ENCODE measurements around the gene NFKBIL1. TPM values are rescaled to one million over a fixed set of nuclear protein-coding genes. Genes with fewer than 3 reads are reported as not detected.
"Not testable (repeated sequence)": the region's sequence is repeated elsewhere in the genome, so short reads cannot be mapped to it uniquely, and the experiment has no call there.

NFKBIL1 gene, protein sequence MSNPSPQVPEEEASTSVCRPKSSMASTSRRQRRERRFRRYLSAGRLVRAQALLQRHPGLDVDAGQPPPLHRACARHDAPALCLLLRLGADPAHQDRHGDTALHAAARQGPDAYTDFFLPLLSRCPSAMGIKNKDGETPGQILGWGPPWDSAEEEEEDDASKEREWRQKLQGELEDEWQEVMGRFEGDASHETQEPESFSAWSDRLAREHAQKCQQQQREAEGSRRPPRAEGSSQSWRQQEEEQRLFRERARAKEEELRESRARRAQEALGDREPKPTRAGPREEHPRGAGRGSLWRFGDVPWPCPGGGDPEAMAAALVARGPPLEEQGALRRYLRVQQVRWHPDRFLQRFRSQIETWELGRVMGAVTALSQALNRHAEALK
- 19.8 and 24.9 TPM in 2 replicates for total RNA-seq (2014; rRNA removed; shearing (Covaris generic))

GRCh38 chr6:31546958-31547726 is at the start of gene NFKBIL1:
NFKBIL1 (plus strand) TSS chr6:31547608; CDS start chr6:31547695, 87 bp downstream.
- in situ Hi-C loops (cut with HindIII; ENCODE audit: low sequenced_read_pairs), result no loop called here

GRCh38 chr6:31498748-31499147 is 48.7 kb upstream of the NFKBIL1 start:
- peak; percentile 37 for DNase-seq (ENCODE audit: low spot score)
- in situ Hi-C loops (cut with HindIII; ENCODE audit: low sequenced_read_pairs), result no loop called here

More at GRCh38 chr6:31546958-31547726, at the start of gene NFKBIL1:
- DNase-seq (ENCODE audit: low spot score), result peak; percentile 99

DNA sequence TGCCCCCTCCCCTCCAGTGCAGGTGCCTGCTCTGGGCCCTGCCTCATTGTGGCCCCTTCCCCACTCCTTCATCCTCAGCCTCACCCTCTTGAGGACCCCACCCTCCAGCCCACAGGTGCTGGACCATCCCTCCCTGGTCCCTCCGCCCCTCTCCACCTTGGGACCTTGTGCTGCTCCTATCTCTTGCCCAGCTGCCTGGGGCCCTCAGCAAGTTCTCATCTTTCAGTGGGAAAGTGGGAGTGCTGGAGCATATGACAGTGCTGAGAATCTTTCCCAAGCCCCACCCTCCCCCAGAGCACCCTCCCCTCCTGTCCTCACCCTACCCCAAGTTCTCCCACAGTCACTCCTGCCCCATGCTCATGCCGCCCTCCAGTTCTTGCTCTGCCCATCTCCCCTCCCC is 47.8 kb upstream of the NFKBIL1 start:
- in situ Hi-C loops (cut with HindIII; ENCODE audit: low sequenced_read_pairs); DNase-seq (ENCODE audit: low spot score): not testable (repeated sequence)

- no peak for DNase-seq (ENCODE audit: low spot score)
- in situ Hi-C loops (cut with HindIII; ENCODE audit: low sequenced_read_pairs), result no loop called here
These were observed 44.8 kb upstream of the NFKBIL1 start for GRCh38 chr6:31502586-31502985.

DNA sequence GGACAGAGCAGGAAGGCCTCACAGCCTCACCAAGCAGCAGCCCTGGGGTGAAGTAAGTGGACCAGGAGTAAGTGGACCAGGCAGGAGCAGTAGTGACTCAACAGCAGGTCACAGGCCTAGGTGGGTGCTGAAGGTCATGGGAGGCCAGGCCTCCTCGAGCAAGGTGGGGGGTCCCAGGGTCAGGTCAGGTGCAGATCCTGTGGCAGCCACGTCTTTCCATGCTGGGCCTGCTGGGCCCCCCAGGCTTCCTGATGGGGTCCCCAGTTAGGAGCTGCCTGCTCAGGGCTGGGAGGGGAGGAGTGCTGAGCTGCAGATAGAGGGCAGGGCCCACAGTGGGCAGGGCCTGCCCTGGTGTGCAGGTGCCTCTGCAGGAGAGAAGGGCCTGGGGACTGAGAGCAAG is 38.4 kb upstream of the NFKBIL1 start:
- DNase-seq (ENCODE audit: low spot score); in situ Hi-C loops (cut with HindIII; ENCODE audit: low sequenced_read_pairs): not testable (repeated sequence)

DNA sequence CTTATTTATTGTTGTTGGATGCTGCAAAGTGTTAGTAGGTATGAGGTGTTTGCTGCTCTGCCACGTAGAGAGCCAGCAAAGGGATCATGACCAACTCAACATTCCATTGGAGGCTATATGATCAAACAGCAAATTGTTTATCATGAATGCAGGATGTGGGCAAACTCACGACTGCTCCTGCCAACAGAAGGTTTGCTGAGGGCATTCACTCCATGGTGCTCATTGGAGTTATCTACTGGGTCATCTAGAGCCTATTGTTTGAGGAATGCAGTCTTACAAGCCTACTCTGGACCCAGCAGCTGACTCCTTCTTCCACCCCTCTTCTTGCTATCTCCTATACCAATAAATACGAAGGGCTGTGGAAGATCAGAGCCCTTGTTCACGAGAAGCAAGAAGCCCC is 37.4 kb upstream of the NFKBIL1 start:
- no peak for DNase-seq (ENCODE audit: low spot score)
- in situ Hi-C loops (cut with HindIII; ENCODE audit: low sequenced_read_pairs), result no loop called here

- in situ Hi-C loops (cut with HindIII; ENCODE audit: low sequenced_read_pairs), result no loop called here
- no peak for DNase-seq (ENCODE audit: low spot score)
These were observed 33.8 kb upstream of the NFKBIL1 start for GRCh38 chr6:31513456-31514165.

- in situ Hi-C loops (cut with HindIII; ENCODE audit: low sequenced_read_pairs), result no loop called here
- no peak for DNase-seq (ENCODE audit: low spot score)
These were observed 25.6 kb upstream of the NFKBIL1 start for GRCh38 chr6:31521835-31522234.

GRCh38 chr6:31525553-31525931 is 21.9 kb upstream of the NFKBIL1 start:
- no peak for DNase-seq (ENCODE audit: low spot score)
- in situ Hi-C loops (cut with HindIII; ENCODE audit: low sequenced_read_pairs), result no loop called here

DNA sequence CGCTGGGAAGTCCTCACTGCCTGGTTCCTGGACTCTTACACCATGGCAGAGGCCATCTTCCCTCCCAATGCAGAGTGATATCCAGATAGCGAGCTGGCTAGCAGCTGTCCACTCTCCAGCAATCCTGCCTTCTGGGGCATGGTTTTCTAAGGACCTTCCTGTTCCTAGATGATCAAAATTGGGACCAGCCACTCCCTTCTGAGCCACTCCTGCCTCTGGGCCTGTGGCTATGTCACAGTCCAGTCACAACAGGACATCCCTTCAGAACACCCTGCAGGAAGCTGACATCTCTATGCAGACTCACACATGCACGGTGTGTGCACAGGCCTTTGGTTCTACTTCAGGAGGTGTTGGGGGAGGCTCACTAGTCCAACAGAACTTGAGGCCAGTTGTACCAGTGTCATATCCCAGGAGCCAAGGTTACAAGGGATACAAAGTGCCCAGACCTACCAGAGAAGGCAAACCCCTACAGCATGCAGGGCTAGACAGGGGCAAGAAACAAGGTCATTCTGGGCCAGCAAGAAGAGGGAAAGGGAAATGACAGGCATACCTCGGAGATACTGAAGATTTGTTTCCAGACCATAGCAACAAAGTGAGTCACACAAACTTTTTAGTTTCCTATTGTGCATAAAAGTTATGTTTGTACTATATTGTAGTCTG is 21.3 kb upstream of the NFKBIL1 start:
- in situ Hi-C loops (cut with HindIII; ENCODE audit: low sequenced_read_pairs), result no loop called here

GRCh38 chr6:31528307-31528777 is 19.1 kb upstream of the NFKBIL1 start:
- DNase-seq (ENCODE audit: low spot score), result no peak
- in situ Hi-C loops (cut with HindIII; ENCODE audit: low sequenced_read_pairs), result no loop called here

More for the DNA sequence above, 21.3 kb upstream of the NFKBIL1 start:
- DNase-seq (ENCODE audit: low spot score), result no peak

DNA sequence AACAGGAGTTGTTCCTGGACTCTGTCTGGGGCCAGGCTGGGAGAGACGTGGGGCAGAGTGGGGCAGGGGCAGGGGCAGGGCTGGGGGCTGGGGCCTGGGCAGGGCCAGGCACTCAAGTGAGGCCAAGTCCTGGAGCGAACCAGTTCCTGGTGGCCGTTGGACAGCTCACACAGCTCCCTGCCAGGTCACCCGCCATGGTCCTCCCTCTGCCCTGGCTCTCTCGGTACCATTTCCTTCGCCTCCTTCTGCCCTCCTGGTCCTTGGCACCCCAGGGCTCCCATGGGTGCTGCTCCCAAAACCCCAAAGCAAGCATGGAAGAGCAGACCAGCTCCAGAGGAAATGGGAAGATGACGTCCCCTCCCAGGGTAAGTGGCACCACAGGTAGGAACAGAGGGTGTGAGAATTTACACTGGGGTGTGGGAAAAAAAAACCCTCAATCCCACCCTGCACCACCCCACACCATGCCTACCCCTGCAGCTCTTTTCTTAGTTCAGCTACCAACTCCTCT is 18.5 kb upstream of the NFKBIL1 start, which contains the start of gene MCCD1:
MCCD1 (plus strand) TSS at position 142 of the 508 bp plus-strand sequence; CDS start at position 195, 53 bp downstream.
- DNase-seq (ENCODE audit: low spot score), result no peak
- in situ Hi-C loops (cut with HindIII; ENCODE audit: low sequenced_read_pairs), result no loop called here

DNA sequence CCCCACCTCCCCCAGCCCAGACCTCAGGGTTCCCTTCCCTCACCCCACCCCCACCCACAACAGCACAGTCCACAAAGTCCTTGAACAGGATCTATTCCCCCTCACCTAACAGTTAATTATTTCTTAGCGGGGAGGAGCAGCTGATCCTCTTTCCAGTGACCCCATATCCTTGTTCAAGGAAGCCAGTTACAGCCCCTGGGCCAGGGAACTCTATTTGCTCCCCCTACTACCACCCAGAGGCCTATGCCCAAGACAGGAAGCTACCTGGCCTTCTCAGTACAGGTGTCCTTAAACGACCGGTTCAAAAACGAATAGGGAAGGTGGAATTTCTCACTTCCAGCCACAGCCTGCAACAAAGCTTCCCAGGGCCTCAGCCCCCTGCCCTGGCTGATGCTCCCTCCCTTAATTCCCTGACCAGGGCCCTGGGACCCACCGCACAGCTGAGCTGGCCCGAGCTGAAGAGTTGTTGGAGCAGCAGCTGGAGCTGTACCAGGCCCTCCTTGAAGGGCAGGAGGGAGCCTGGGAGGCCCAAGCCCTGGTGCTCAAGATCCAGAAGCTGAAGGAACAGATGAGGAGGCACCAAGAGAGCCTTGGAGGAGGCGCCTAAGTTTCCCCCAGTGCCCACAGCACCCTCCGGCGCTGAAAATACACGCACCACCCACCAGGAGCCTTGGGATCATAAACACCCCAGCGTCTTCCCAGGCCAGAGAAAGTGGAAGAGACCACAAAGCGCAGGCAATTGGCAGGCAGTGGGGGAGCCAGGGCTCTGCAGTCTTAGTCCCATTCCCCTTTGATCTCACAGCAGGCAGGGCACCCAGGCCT is 17.9 kb upstream of the NFKBIL1 start:
- in situ Hi-C loops (cut with HindIII; ENCODE audit: low sequenced_read_pairs), result no loop called here
- no peak for DNase-seq (ENCODE audit: low spot score)

DNA sequence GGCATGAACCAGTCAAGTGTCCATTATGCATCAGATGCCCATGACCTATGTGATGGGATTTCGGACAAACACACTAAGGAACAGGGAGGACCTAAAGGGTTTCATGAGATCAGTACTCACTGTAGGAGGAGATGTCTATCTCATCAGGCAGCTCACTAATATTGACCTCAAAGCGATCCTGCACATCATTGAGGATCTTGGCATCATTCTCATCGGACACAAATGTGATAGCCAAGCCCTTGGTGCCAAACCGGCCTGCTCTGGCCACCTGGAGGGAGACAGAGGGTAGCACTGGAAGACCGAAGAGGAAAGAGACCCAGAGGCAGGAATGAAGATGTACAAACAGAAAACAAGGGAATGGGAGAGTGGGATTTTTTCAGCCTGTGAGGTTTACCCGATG is 16.7 kb upstream of the NFKBIL1 start:
- no peak for DNase-seq (ENCODE audit: low spot score)
- in situ Hi-C loops (cut with HindIII; ENCODE audit: low sequenced_read_pairs), result no loop called here

GRCh38 chr6:31531162-31531561 is 16.2 kb upstream of the NFKBIL1 start:
- no peak for DNase-seq (ENCODE audit: low spot score)
- in situ Hi-C loops (cut with HindIII; ENCODE audit: low sequenced_read_pairs), result no loop called here

DNA sequence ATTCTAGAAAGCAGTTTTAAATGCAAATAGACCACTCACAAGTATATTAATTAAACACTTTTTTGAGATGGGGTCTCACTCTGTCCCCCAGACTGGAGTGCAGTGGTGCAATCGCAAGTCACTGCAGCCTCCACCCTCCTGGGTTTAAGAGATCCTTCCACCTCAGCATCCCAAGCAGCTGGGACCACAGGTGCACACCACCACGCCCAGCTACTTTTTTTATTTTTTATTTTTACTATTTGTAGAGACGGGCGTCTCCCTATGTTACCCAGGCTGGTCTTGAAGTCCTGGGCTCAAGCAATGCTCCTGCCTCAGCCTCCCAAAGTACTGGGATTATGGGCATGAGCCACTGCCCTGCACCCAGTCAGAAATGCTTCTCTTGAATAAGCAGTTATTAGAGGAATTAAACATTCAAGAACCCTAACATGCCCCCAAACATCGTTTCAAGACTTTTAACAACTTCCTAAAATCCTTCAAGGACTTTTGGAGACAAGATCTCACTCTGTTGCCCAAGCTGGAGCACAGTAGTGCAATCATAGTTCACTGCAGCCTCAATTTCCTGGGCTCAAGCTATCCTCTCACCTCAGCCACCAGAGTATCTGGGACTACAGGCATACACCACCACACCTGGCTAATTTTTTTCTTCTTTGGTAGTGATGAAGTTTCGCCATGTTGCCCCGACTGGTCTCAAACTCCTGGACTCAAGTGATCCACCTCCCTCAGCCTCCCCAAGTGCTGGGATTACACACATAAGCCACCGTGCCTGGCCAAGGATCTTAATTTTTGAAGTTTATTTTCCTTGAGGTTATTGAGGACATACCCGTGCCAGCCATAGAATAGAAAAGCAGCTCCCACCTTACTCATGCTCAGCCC is 15.4 kb upstream of the NFKBIL1 start:
- in situ Hi-C loops (cut with HindIII; ENCODE audit: low sequenced_read_pairs), result no loop called here
- DNase-seq (ENCODE audit: low spot score), result no peak
